Measurements from ENCODE around the gene RBP3.

The RBP3 gene

GRCh38 chr10:47319784-47320183 lies 28.4 kb upstream of the RBP3 start:
- TF ChIP-seq CTCF (IDR thresholded peaks at IDR 0.05), result no peak

GRCh38 chr10:47320812-47321211 lies 27.4 kb upstream of the RBP3 start:
- TF ChIP-seq CTCF (IDR thresholded peaks at IDR 0.05), result no peak

- TF ChIP-seq CTCF (IDR thresholded peaks at IDR 0.05), result no peak
These were observed 26.5 kb upstream of the RBP3 start for GRCh38 chr10:47321521-47322195.

GRCh38 chr10:47322300-47323061 lies 25.7 kb upstream of the RBP3 start, which contains the start of gene GDF2:
TSS of gene GDF2 (plus strand) at chr10:47322454. CDS start at chr10:47322669, 215 bp downstream.
- no peak for TF ChIP-seq CTCF (IDR thresholded peaks at IDR 0.05)

- TF ChIP-seq CTCF (IDR thresholded peaks at IDR 0.05), result no peak
These were observed 25.1 kb upstream of the RBP3 start for GRCh38 chr10:47323087-47323486.

GRCh38 chr10:47323636-47324296 lies 24.4 kb upstream of the RBP3 start:
- no peak for TF ChIP-seq CTCF (IDR thresholded peaks at IDR 0.05)

- no peak for TF ChIP-seq CTCF (IDR thresholded peaks at IDR 0.05)
These were observed 22.6 kb upstream of the RBP3 start for GRCh38 chr10:47325303-47326291.

Data from LNCAP (cell line).